HepG2 (cell line): ENCODE data around the gene ZBTB46. TPM values are rescaled to one million over a fixed set of nuclear protein-coding genes. Genes with fewer than 3 reads are reported as not detected.

Source experiments
- FOXP4 ChIP-seq: sonication (generic); formaldehyde crosslinking; IDR thresholded peaks from 2 replicates; pipeline ENCODE4 v1.4.0; 2020; ENCODE audit warnings: missing genetic modification reagents
- HDAC6 ChIP-seq: fragments of 200-600 bp; sonication (generic); IDR thresholded peaks from 2 replicates; pipeline ENCODE4 v1.7.0; 2017; ENCODE audit warnings: mild to moderate bottlenecking, antibody characterized with exemption, low read length, low read depth
- HMG20A ChIP-seq: IDR thresholded peaks from 2 replicates; pipeline ENCODE4 v1.6.1; 2016; ENCODE audit warnings: borderline replicate concordance
- MEF2D ChIP-seq: sonication (generic); formaldehyde crosslinking; IDR thresholded peaks from 2 replicates; pipeline ENCODE4 v1.5.1; 2020; ENCODE audit warnings: mild to moderate bottlenecking, missing genetic modification reagents
- MTA1 ChIP-seq: sonication (generic); formaldehyde crosslinking; IDR thresholded peaks from 2 replicates; pipeline ENCODE4 v1.4.0; 2020; ENCODE audit warnings: missing genetic modification reagents, mild to moderate bottlenecking, borderline replicate concordance
- NR2C2 ChIP-seq: sonication (generic); formaldehyde crosslinking; IDR thresholded peaks from 2 replicates; pipeline ENCODE4 v1.4.0; 2020; ENCODE audit warnings: missing genetic modification reagents, mild to moderate bottlenecking, moderate library complexity, borderline replicate concordance
- RARG ChIP-seq: sonication (generic); formaldehyde crosslinking; IDR thresholded peaks from 2 replicates; pipeline ENCODE4 v1.4.0; 2020; ENCODE audit warnings: low read depth, mild to moderate bottlenecking, missing genetic modification reagents
- RFX5 ChIP-seq: IDR thresholded peaks from 2 replicates; pipeline ENCODE4 v1.6.1; 2011; ENCODE audit warnings: low read depth, low read length, improper control_type of control experiment
- SIX4 ChIP-seq: sonication (generic); formaldehyde crosslinking; IDR thresholded peaks from 2 replicates; pipeline ENCODE4 v1.4.0; 2020; ENCODE audit warnings: missing genetic modification reagents
- SRY ChIP-seq: sonication (generic); formaldehyde crosslinking; IDR thresholded peaks from 2 replicates; pipeline ENCODE4 v1.8.0; 2022; ENCODE audit warnings: mild to moderate bottlenecking, missing genetic modification reagents
- ZFP1 ChIP-seq: IDR thresholded peaks from 2 replicates; pipeline ENCODE4 v1.6.1; 2016
- ZNF296 ChIP-seq: sonication (generic); formaldehyde crosslinking; conservative IDR thresholded peaks from 2 replicates; pipeline ENCODE4 v1.5.0; 2020; ENCODE audit warnings: mild to moderate bottlenecking, missing genetic modification reagents
- ZNF350 ChIP-seq: sonication (generic); formaldehyde crosslinking; IDR thresholded peaks from 2 replicates; pipeline ENCODE4 v1.4.0; 2020; ENCODE audit warnings: mild to moderate bottlenecking, low read depth, missing genetic modification reagents, borderline replicate concordance
- ZNF546 ChIP-seq: sonication (generic); formaldehyde crosslinking; conservative IDR thresholded peaks from 2 replicates; pipeline ENCODE4 v1.8.1; 2023; ENCODE audit warnings: mild to moderate bottlenecking, missing genetic modification reagents
- ZNF549 ChIP-seq: sonication (generic); formaldehyde crosslinking; IDR thresholded peaks from 2 replicates; pipeline ENCODE4 v1.5.0; 2020; ENCODE audit warnings: missing genetic modification reagents
- ZNF557 ChIP-seq: sonication (generic); formaldehyde crosslinking; IDR thresholded peaks from 2 replicates; pipeline ENCODE4 v1.4.0; 2020; ENCODE audit warnings: missing genetic modification reagents
- ZNF558 ChIP-seq: sonication (generic); formaldehyde crosslinking; IDR thresholded peaks from 2 replicates; pipeline ENCODE4 v1.9.0; 2022; ENCODE audit warnings: mild to moderate bottlenecking, missing genetic modification reagents, borderline replicate concordance
- ZNF678 ChIP-seq: sonication (generic); formaldehyde crosslinking; IDR thresholded peaks from 2 replicates; pipeline ENCODE4 v1.4.0; 2020; ENCODE audit warnings: mild to moderate bottlenecking, missing genetic modification reagents
- ZNF704 ChIP-seq: sonication (generic); formaldehyde crosslinking; IDR thresholded peaks from 2 replicates; pipeline ENCODE4 v1.8.1; 2023; ENCODE audit warnings: mild to moderate bottlenecking, inconsistent platforms, moderate library complexity, missing genetic modification reagents, borderline replicate concordance
- ZNF720 ChIP-seq: sonication (generic); formaldehyde crosslinking; IDR thresholded peaks from 2 replicates; pipeline ENCODE4 v1.4.0; 2020; ENCODE audit warnings: missing genetic modification reagents
- ZNF775 ChIP-seq: sonication (generic); formaldehyde crosslinking; IDR thresholded peaks from 2 replicates; pipeline ENCODE4 v1.4.0; 2020; ENCODE audit warnings: missing genetic modification reagents, mild to moderate bottlenecking, moderate library complexity, borderline replicate concordance
- ZSCAN22 ChIP-seq: sonication (generic); formaldehyde crosslinking; IDR thresholded peaks from 2 replicates; pipeline ENCODE4 v1.4.0; 2020; ENCODE audit warnings: mild to moderate bottlenecking, missing genetic modification reagents
- polyA plus RNA-seq, 8 experiments: library from polyadenylated mRNA; depleted of rRNA in 3 of 8; stranded (reverse) in 7 of 8; unstranded in 1 of 8; fragments of >200 nt; fragmentation: Illumina TruSeq in 4 of 8; extraction: Trizol in 4 of 8; gene quantifications; 2 replicates each; pipeline versions ENCODE4 v1.2.1 to v1.2.3, GENCODE V29; 2011 to 2016; ENCODE audit warnings: low read depth in 4 of 8, missing spikeins in 1 of 8, mixed read lengths in 1 of 8; ENCODE audit not compliant: insufficient read depth in 1 of 8
- total RNA-seq, 5 experiments: library from RNA; depleted of rRNA; stranded (reverse); fragments of >200 nt; fragmentation: Illumina TruSeq; extraction: Trizol; gene quantifications; 2 replicates each; pipeline ENCODE4 v1.2.3, GENCODE V29; 2016; ENCODE audit warnings: low read depth in 1 of 5
- TF ChIP-seq, protein P1 (sequence below): sonication (generic); formaldehyde crosslinking; IDR thresholded peaks from 2 replicates; pipeline ENCODE4 v1.5.1; 2020; ENCODE audit warnings: missing genetic modification reagents, mild to moderate bottlenecking, borderline replicate concordance
- TF ChIP-seq, protein P2 (sequence below): sonication (generic); formaldehyde crosslinking; IDR thresholded peaks from 2 replicates; pipeline ENCODE4 v1.5.0; 2020; ENCODE audit warnings: missing genetic modification reagents
- TF ChIP-seq, protein P3 (sequence below): sonication (generic); formaldehyde crosslinking; IDR thresholded peaks from 2 replicates; pipeline ENCODE4 v1.8.1; 2023; ENCODE audit warnings: mild to moderate bottlenecking, moderate library complexity, missing genetic modification reagents

The ZBTB46 gene
- total and polyA plus RNA-seq, 2 of the 13 experiments (the other 11 are each of a cell fraction or from before 2014, with no cell fraction given): 1.6 to 13.5 TPM

DNA sequence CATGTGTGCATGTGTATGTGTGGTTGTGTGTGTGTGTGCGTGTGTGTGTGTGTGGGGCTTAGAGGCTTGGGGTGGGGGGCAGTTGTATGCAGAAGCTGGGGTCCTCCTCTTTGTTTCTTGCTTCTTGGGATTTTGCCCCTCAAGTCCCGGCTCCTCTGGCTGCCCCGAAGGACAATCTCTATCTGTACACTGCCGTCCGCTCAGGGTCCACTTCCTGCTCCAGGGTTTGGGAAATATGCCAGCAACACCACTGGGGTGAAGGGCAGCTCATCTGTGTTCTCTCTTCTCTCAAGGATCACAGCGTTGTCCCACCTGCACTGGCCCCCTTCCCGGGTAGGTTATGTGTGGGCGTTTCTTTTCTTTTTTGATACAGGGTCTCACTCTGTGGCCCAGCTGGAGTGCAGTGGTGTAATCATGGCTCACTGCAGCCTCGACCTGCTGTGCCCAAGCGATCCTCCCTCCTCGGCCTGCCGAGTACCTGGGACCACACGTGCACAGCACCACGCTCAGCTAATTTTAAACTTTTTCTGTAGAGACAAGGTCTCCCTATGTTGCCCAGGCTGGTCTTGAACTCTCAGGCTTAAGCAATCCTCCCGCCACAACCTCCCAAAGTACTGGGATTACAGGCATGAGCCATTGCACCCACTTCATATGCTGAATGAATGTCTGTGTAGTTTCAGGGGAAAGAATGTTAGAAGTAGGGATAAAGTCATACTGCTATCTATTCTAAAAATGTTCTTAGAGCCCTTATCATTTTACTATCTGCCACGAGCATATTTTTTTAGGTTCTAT lies 65.8 kb downstream of the ZBTB46 start (continued):
- no peak for TF ChIP-seq ZSCAN22
- TF ChIP-seq RARG: no peak
- TF ChIP-seq ZFP1 (CRISPR knock-in tag): no peak
- no peak for TF ChIP-seq MEF2D (CRISPR knock-in tag)
- no peak for TF ChIP-seq HMG20A (CRISPR knock-in tag)
- TF ChIP-seq ZNF775 (CRISPR knock-in tag): peak; percentile 83; the same call in 1 of the 2 replicates
- TF ChIP-seq FOXP4 (CRISPR knock-in tag): peak; percentile 38; the same call in 1 of the 2 replicates
- no peak for TF ChIP-seq ZNF549 (CRISPR knock-in tag)
- 0 out of 2 replicates have a peak, but pooled peaks have one; percentile 63 for TF ChIP-seq ZNF546
- peak; percentile 46; the same call in 1 of the 2 replicates for TF ChIP-seq ZNF678 (CRISPR knock-in tag)
- peak; percentile 62; the same call in 1 of the 2 replicates for TF ChIP-seq ZNF350 (CRISPR knock-in tag)
- 0 out of 2 replicates have a peak, but pooled peaks have one; percentile 29 for TF ChIP-seq ZNF296 (CRISPR knock-in tag)
- no peak for TF ChIP-seq ZNF557 (CRISPR knock-in tag)
- peak; percentile 52; the same call in 1 of the 2 replicates for TF ChIP-seq MTA1 (CRISPR knock-in tag)
- no peak for TF ChIP-seq SIX4 (CRISPR knock-in tag)
- TF ChIP-seq, protein P1, sequence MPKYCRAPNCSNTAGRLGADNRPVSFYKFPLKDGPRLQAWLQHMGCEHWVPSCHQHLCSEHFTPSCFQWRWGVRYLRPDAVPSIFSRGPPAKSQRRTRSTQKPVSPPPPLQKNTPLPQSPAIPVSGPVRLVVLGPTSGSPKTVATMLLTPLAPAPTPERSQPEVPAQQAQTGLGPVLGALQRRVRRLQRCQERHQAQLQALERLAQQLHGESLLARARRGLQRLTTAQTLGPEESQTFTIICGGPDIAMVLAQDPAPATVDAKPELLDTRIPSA (CRISPR knock-in tag): no peak
- TF ChIP-seq ZNF720 (CRISPR knock-in tag): no peak
- TF ChIP-seq ZNF558: no peak
- TF ChIP-seq, protein P2, sequence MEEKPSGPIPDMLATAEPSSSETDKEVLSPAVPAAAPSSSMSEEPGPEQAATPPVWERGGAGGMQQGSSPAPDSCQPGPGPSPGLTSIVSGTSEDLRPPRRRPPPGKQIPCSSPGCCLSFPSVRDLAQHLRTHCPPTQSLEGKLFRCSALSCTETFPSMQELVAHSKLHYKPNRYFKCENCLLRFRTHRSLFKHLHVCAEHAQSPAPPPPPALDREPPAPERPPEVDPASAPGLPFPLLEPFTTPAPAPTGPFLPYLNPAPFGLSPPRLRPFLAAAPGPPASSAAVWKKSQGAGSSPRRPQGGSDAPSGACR (CRISPR knock-in tag): peak; percentile 52; the same call in 1 of the 2 replicates
- no peak for TF ChIP-seq ZNF704 (CRISPR knock-in tag)
- TF ChIP-seq NR2C2: no peak; the same call in 1 of the 2 replicates
- TF ChIP-seq SRY (CRISPR knock-in tag): 0 out of 2 replicates have a peak, but pooled peaks have one; percentile 40
- TF ChIP-seq RFX5: no peak
- TF ChIP-seq HDAC6: no peak
- TF ChIP-seq, protein P3, sequence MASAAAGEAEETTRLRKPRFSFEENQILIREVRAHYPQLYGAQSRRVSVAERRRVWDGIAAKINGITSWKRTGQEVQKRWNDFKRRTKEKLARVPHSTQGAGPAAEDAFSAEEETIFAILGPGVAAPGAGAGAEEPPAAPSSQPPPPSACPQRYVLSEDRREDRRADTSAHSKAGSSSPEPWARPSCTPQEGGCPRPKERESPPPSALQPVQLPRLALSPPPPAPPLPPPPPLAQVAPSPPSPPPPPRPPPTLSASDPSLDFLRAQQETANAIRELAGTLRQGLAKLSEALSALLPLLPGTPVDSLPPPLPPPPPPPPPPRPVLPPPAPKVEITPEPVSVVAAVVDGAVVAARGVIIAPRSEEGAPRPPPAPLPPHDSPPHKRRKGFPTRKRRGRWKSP: no peak; the same call in 1 of the 2 replicates
